GM23338 (cell line): ENCODE measurements around the gene MYCBPAP. TPM values are rescaled to one million over a fixed set of nuclear protein-coding genes. Genes with fewer than 3 reads are reported as not detected.
A peak's percentile ranks its signal among the peaks of the same experiment; 100 is the strongest.

ENCODE experiments used
- ATAC-seq: fragments of 200-7000 bp; cut with Tn5 transposase; 3 replicates; pipeline ENCODE4 v1.9.1; 2020
- DNase-seq: peaks from one replicate; pipeline ENCODE4 v3.0.0-alpha.2; 2015; ENCODE audit warnings: low spot score
- H2AFZ ChIP-seq: fragments of 200-600 bp; sonication (generic); 2 replicates; pipeline ENCODE4 v1.8.0; 2016; ENCODE audit warnings: antibody characterized with exemption, mild to moderate bottlenecking, moderate library complexity
- H3F3A ChIP-seq: fragments of 200-600 bp; sonication (generic); replicated peaks from 2 replicates; pipeline ENCODE4 v1.8.0; 2017; ENCODE audit warnings: antibody characterized with exemption, mixed run types, low read depth
- H3K27ac ChIP-seq: fragments of 200-600 bp; sonication (generic); 2 replicates; pipeline ENCODE4 v1.6.1; 2016; ENCODE audit warnings: low read depth
- H3K27me3 ChIP-seq: fragments of 200-600 bp; sonication (generic); 2 replicates; pipeline ENCODE4 v1.8.0; 2016; ENCODE audit warnings: mild to moderate bottlenecking, mixed run types, moderate library complexity; ENCODE audit not compliant: insufficient read depth
- H3K36me3 ChIP-seq: fragments of 200-600 bp; sonication (generic); 2 replicates; pipeline ENCODE4 v1.8.0; 2016; ENCODE audit warnings: mild to moderate bottlenecking; ENCODE audit not compliant: insufficient read depth
- H3K4me1 ChIP-seq: fragments of 200-600 bp; sonication (generic); 2 replicates; pipeline ENCODE4 v1.8.0; 2016; ENCODE audit warnings: mild to moderate bottlenecking, moderate library complexity; ENCODE audit not compliant: insufficient read depth
- H3K4me2 ChIP-seq: fragments of 200-600 bp; sonication (generic); 2 replicates; pipeline ENCODE4 v1.7.1; 2017; ENCODE audit warnings: mixed run types
- H3K4me3 ChIP-seq: fragments of 200-600 bp; sonication (generic); 2 replicates; pipeline ENCODE4 v1.6.1; 2016; ENCODE audit warnings: mixed run types
- H3K79me2 ChIP-seq: fragments of 200-600 bp; sonication (generic); replicated peaks from 2 replicates; pipeline ENCODE4 v1.8.0; 2017; ENCODE audit warnings: mild to moderate bottlenecking; ENCODE audit not compliant: insufficient read depth
- H3K9me2 ChIP-seq: fragments of 200-600 bp; sonication (generic); 2 replicates; pipeline ENCODE4 v1.8.0; 2017; ENCODE audit not compliant: insufficient read depth
- H4K20me1 ChIP-seq: fragments of 200-600 bp; sonication (generic); replicated peaks from 2 replicates; pipeline ENCODE4 v1.8.0; 2017; ENCODE audit warnings: mild to moderate bottlenecking; ENCODE audit not compliant: insufficient read depth
- H3K27ac Mint-ChIP-seq: 2 replicates; pipeline ENCODE4 v1.8.0; 2020; ENCODE audit warnings: inconsistent platforms, mild to moderate bottlenecking, moderate library complexity, mixed read lengths
- H3K27me3 Mint-ChIP-seq: 3 replicates; pipeline ENCODE4 v1.8.0; 2022; ENCODE audit warnings: low read depth, mild to moderate bottlenecking, moderate library complexity, mixed read lengths, inconsistent platforms; ENCODE audit not compliant: insufficient read depth, poor library complexity
- H3K36me3 Mint-ChIP-seq: 3 replicates; pipeline ENCODE4 v1.8.0; 2021; ENCODE audit warnings: low read depth, mild to moderate bottlenecking, inconsistent platforms, moderate library complexity, mixed read lengths
- H3K4me1 Mint-ChIP-seq: 3 replicates; pipeline ENCODE4 v1.8.0; 2020; ENCODE audit warnings: mild to moderate bottlenecking, inconsistent platforms, mixed read lengths
- H3K4me3 Mint-ChIP-seq: 3 replicates; pipeline ENCODE4 v1.8.0; 2021; ENCODE audit warnings: moderate library complexity, mild to moderate bottlenecking, inconsistent platforms, mixed read lengths
- H3K9me3 Mint-ChIP-seq: 3 replicates; pipeline ENCODE4 v1.8.0; 2020; ENCODE audit warnings: moderate library complexity, mild to moderate bottlenecking, inconsistent platforms, mixed read lengths
- CREB1 ChIP-seq: fragments of 250-450 bp; sonication (Bioruptor Pico); IDR thresholded peaks from 2 replicates; pipeline ENCODE4 v1.5.0; 2020; ENCODE audit warnings: low read depth, mild to moderate bottlenecking, moderate library complexity
- CTCF ChIP-seq, 2 experiments: fragments of 200-600 bp in 1 of 2; sonication (generic) in 1 of 2; conservative IDR thresholded peaks; 2 replicates each; pipeline versions ENCODE4 v1.5.1 to v1.6.1; 2016 to 2017; ENCODE audit warnings: antibody characterized with exemption in 2 of 2, low read depth in 2 of 2, mild to moderate bottlenecking in 2 of 2, moderate library complexity in 1 of 2
- ETS1 ChIP-seq: IDR thresholded peaks from 2 replicates; pipeline ENCODE4 v1.6.1; 2016; ENCODE audit warnings: antibody characterized with exemption
- EZH2 ChIP-seq: fragments of 200-600 bp; sonication (generic); IDR thresholded peaks from one replicate; pipeline ENCODE4 v1.8.0; 2017; ENCODE audit warnings: antibody characterized with exemption, mild to moderate bottlenecking, low read depth; ENCODE audit not compliant: unreplicated experiment
- EZH2phosphoT487 ChIP-seq: fragments of 200-600 bp; sonication (generic); IDR thresholded peaks from one replicate; pipeline ENCODE4 v1.8.1; 2018; ENCODE audit warnings: antibody characterized with exemption; ENCODE audit not compliant: unreplicated experiment
- JUNB ChIP-seq: IDR thresholded peaks from one replicate; pipeline ENCODE4 v1.6.1; 2016; ENCODE audit warnings: antibody characterized with exemption; ENCODE audit not compliant: unreplicated experiment
- NANOG ChIP-seq: IDR thresholded peaks from 2 replicates; pipeline ENCODE4 v1.6.1; 2016; ENCODE audit warnings: antibody characterized with exemption, borderline replicate concordance
- STAT1 ChIP-seq: IDR thresholded peaks from one replicate; pipeline ENCODE4 v1.6.1; 2016; ENCODE audit warnings: antibody characterized with exemption; ENCODE audit not compliant: unreplicated experiment
- ZNF114 ChIP-seq: fragments of 250-450 bp; sonication (Bioruptor Pico); IDR thresholded peaks from 2 replicates; pipeline ENCODE4 v1.5.0; 2020; ENCODE audit warnings: mild to moderate bottlenecking, moderate library complexity
- ZNF331 ChIP-seq: fragments of 250-450 bp; sonication (Bioruptor Pico); IDR thresholded peaks from 2 replicates; pipeline ENCODE4 v1.5.0; 2020; ENCODE audit warnings: low read depth, mild to moderate bottlenecking, moderate library complexity
- ZNF462 ChIP-seq: fragments of 250-450 bp; sonication (Bioruptor Pico); IDR thresholded peaks from 2 replicates; pipeline ENCODE4 v1.5.0; 2020; ENCODE audit warnings: mild to moderate bottlenecking, moderate library complexity
- polyA plus RNA-seq: library from polyadenylated mRNA; unstranded; fragments of >200 nt; fragmentation: Nextera tagmentation; extraction: Ambion mirVana; gene quantifications from 2 replicates; pipeline ENCODE4 v1.2.1, GENCODE V29; 2016
- total RNA-seq: library from RNA; depleted of rRNA; stranded (reverse); fragments of >200 nt; shearing (Covaris generic); gene quantifications from 2 replicates; pipeline ENCODE4 v1.2.3, GENCODE V29; 2014
- TF ChIP-seq, protein P1 (sequence below): IDR thresholded peaks from one replicate; pipeline ENCODE4 v1.6.1; 2018; ENCODE audit warnings: antibody characterized with exemption; ENCODE audit not compliant: unreplicated experiment

MYCBPAP gene
- total and polyA plus RNA-seq, 2 experiments from 2014 or later, result 0.63 to 1.7 TPM

- H3K9me2 ChIP-seq, result no peaks in the 10 kb centered on the region
- H3F3A ChIP-seq, result 0 out of 2 replicates have a peak, but pooled peaks cover 16% of the 10 kb centered on the region
- H3K79me2 ChIP-seq, result no peaks in the 10 kb centered on the region
- H2AFZ ChIP-seq, result peak overlapping the region; percentile 100
- ATAC-seq (no peak; the same call in 2 of the 3 replicates), DNase-seq (no peak)
- peak overlapping the region; percentile 76 for H3K4me3 Mint-ChIP-seq
- H3K27me3 Mint-ChIP-seq, result peaks cover 11% of the 10 kb centered on the region
- no peaks in the 10 kb centered on the region for H3K36me3 ChIP-seq
- peaks cover 16% of the 10 kb centered on the region for H3K4me1 Mint-ChIP-seq
- H4K20me1 ChIP-seq, result no peaks in the 10 kb centered on the region
- H3K9me3 Mint-ChIP-seq, result no peaks in the 10 kb centered on the region; the same call in 2 of the 3 replicates
- peak overlapping the region; percentile 93 for H3K4me3 ChIP-seq
- H3K27ac ChIP-seq, result no peak overlapping the region
- H3K4me1 ChIP-seq, result peaks cover 6% of the 10 kb centered on the region; the same call in 1 of the 2 replicates
- peak overlapping the region; percentile 23; the same call in 1 of the 2 replicates for H3K27ac Mint-ChIP-seq
- peaks cover 8% of the 10 kb centered on the region; the same call in 2 of the 3 replicates for H3K36me3 Mint-ChIP-seq
- H3K27me3 ChIP-seq, result peaks cover 11% of the 10 kb centered on the region; the same call in 1 of the 2 replicates
- peak overlapping the region; percentile 88 for H3K4me2 ChIP-seq
- TF ChIP-seq CTCF (conservative IDR thresholded peaks at IDR 0.05; ENCODE audit: low read depth in 2 of 2) (no peak), EZH2 (no peak), STAT1 (no peak), NANOG (no peak), ZNF114 (CRISPR knock-in tag) (no peak), JUNB (no peak), CREB1 (CRISPR knock-in tag) (no peak), ETS1 (no peak), ZNF462 (CRISPR knock-in tag) (no peak), EZH2phosphoT487 (no peak), ZNF331 (no peak)
- TF ChIP-seq, protein P1, sequence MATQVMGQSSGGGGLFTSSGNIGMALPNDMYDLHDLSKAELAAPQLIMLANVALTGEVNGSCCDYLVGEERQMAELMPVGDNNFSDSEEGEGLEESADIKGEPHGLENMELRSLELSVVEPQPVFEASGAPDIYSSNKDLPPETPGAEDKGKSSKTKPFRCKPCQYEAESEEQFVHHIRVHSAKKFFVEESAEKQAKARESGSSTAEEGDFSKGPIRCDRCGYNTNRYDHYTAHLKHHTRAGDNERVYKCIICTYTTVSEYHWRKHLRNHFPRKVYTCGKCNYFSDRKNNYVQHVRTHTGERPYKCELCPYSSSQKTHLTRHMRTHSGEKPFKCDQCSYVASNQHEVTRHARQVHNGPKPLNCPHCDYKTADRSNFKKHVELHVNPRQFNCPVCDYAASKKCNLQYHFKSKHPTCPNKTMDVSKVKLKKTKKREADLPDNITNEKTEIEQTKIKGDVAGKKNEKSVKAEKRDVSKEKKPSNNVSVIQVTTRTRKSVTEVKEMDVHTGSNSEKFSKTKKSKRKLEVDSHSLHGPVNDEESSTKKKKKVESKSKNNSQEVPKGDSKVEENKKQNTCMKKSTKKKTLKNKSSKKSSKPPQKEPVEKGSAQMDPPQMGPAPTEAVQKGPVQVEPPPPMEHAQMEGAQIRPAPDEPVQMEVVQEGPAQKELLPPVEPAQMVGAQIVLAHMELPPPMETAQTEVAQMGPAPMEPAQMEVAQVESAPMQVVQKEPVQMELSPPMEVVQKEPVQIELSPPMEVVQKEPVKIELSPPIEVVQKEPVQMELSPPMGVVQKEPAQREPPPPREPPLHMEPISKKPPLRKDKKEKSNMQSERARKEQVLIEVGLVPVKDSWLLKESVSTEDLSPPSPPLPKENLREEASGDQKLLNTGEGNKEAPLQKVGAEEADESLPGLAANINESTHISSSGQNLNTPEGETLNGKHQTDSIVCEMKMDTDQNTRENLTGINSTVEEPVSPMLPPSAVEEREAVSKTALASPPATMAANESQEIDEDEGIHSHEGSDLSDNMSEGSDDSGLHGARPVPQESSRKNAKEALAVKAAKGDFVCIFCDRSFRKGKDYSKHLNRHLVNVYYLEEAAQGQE, result no peak
These were observed 30.3 kb upstream of the MYCBPAP start for GRCh38 chr17:50477976-50478375.
